Loucy (cell line): ENCODE results near the gene RFPL4AL1.

Experiments
- CTCF ChIP-seq: fragments of 200-600 bp; sonication (generic); conservative IDR thresholded peaks from 2 replicates; pipeline ENCODE4 v1.5.1; 2014; ENCODE audit warnings: mild to moderate bottlenecking, antibody characterized with exemption, low read length
- EZH2phosphoT487 ChIP-seq: fragments of 200-600 bp; IDR thresholded peaks from 2 replicates; pipeline ENCODE4 v1.6.1; 2018; ENCODE audit warnings: antibody characterized with exemption, mild to moderate bottlenecking, moderate library complexity, borderline replicate concordance

- TF ChIP-seq CTCF: no peak
- no peak for TF ChIP-seq EZH2phosphoT487
Observed at GRCh38 chr19:55720801-55721200, 48.1 kb upstream of the RFPL4AL1 start.
